Measurements from ENCODE around the gene TEX48.

The TEX48 gene

GRCh38 chr9:114662081-114662989 lies 19.7 kb downstream of the TEX48 start:
- Histone ChIP-seq H3K27ac (ENCODE audit: low read depth, low read length) (no peak overlapping the region), H3K4me1 (ENCODE audit: insufficient read depth, low read length) (no peaks in the 10 kb centered on the region), H3K27me3 (ENCODE audit: control insufficient read depth in 1 of 2, insufficient read depth in 2 of 2, low read length in 2 of 2) (no peaks in the 10 kb centered on the region), H3K9ac (ENCODE audit: low read length) (no peak overlapping the region), H3K36me3 (ENCODE audit: insufficient read depth, low read length) (no peaks in the 10 kb centered on the region), H3K4me3 (ENCODE audit: low read depth in 1 of 2, low read length in 2 of 2) (no peak overlapping the region), H3K9me3 (ENCODE audit: low read length) (no peaks in the 10 kb centered on the region)

DNA sequence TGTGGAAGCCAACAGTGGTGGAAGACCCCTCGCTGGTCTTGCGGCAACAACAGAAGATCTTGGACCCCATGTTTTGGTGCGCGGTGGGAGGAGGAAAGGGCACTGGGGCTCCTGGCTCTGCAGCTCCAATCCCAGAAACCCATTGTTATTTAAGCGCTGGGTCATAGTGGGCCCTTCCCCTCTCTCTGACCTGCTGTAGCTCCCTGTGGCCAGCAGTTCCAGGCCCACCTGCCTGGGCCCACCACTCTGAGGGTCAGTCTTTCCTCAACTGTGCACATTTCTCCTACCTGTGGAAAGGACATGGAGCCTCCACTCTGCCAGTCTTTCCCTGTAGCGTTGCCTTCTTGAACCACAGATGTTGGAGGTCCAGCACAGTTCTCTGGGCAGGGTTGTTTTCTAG lies 24.3 kb downstream of the TEX48 start, which contains the start of gene TEX53:
Gene TEX53 (minus strand): TSS at position 101 of the 400 bp plus-strand sequence. CDS start 31 bp downstream, at position 70.
- Histone ChIP-seq H3K4me1 (ENCODE audit: insufficient read depth, low read length) (peaks cover 7% of the 10 kb centered on the region), H3K9me3 (ENCODE audit: low read length) (no peaks in the 10 kb centered on the region), H3K36me3 (ENCODE audit: insufficient read depth, low read length) (no peaks in the 10 kb centered on the region), H3K27ac (ENCODE audit: low read depth, low read length) (no peak within 1 kb of the TSS), H3K9ac (ENCODE audit: low read length) (no peak within 1 kb of the TSS), H3K4me3 (ENCODE audit: low read depth in 1 of 2, low read length in 2 of 2) (no peak within 1 kb of the TSS), H3K27me3 (ENCODE audit: control insufficient read depth in 1 of 2, insufficient read depth in 2 of 2, low read length in 2 of 2) (no peaks in the 10 kb centered on the region)

GRCh38 chr9:114656301-114656700 lies 25.7 kb downstream of the TEX48 start:
- Histone ChIP-seq H3K9me3 (ENCODE audit: low read length) (no peaks in the 10 kb centered on the region), H3K4me3 (ENCODE audit: low read depth in 1 of 2, low read length in 2 of 2) (no peak overlapping the region), H3K4me1 (ENCODE audit: insufficient read depth, low read length) (peaks cover 7% of the 10 kb centered on the region), H3K36me3 (ENCODE audit: insufficient read depth, low read length) (no peaks in the 10 kb centered on the region), H3K9ac (ENCODE audit: low read length) (no peak overlapping the region), H3K27me3 (ENCODE audit: control insufficient read depth in 1 of 2, insufficient read depth in 2 of 2, low read length in 2 of 2) (no peaks in the 10 kb centered on the region), H3K27ac (ENCODE audit: low read depth, low read length) (no peak overlapping the region)

DNA sequence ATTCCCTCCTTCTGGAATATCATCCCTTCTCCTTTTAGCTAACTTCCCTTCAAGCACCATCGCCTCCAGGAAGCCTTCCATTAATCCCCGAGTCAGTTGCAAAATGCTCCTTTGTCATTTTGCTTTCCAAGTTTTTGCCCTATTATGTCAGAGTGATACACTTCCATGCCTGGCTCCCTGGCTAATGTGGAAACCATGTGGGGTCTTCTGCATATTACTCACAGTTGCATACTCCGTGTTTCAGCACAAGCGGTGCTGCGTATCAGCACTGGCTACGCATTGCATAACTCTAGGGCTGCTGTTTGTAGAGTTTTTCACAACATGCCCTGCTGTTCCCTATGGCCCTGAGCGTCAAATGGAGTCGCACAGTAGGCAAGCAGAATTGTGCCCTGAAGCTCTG lies 26.3 kb downstream of the TEX48 start:
- Histone ChIP-seq H3K4me3 (ENCODE audit: low read depth in 1 of 2, low read length in 2 of 2) (no peak overlapping the region), H3K36me3 (ENCODE audit: insufficient read depth, low read length) (no peaks in the 10 kb centered on the region), H3K4me1 (ENCODE audit: insufficient read depth, low read length) (peaks cover 7% of the 10 kb centered on the region), H3K27ac (ENCODE audit: low read depth, low read length) (no peak overlapping the region), H3K9ac (ENCODE audit: low read length) (no peak overlapping the region), H3K27me3 (ENCODE audit: control insufficient read depth in 1 of 2, insufficient read depth in 2 of 2, low read length in 2 of 2) (no peaks in the 10 kb centered on the region), H3K9me3 (ENCODE audit: low read length) (no peaks in the 10 kb centered on the region)

DNA sequence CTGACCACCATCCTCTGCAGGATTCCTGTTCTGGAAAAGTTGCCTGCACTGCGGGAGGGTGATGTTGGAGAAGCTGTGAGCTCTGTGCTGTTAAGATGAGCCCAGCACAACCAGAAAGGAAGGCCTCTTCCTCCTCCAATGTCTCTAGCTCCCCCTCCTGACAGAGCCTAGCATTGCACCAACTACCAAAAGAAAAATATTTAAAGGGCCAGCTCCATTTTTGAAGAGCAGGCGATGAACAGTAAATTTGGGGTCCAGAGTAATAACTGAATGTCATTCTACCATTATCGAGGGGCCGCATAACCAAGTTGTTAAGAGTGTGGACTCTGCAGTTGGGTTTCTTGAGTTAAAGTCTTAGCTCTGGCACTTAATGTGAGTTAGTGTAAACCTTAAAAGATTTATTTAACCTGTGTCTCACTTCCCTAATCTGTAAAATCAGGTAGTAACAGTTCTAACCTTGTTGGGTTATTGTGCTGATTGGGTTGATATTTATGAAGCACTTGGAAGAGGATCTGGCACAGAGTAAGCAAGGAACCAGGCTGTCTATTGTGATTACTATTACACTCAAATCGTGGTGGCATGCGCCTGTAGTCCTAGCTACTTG lies 28.3 kb downstream of the TEX48 start:
- Histone ChIP-seq H3K9me3 (ENCODE audit: low read length) (no peaks in the 10 kb centered on the region), H3K4me3 (ENCODE audit: low read depth in 1 of 2, low read length in 2 of 2) (no peak overlapping the region), H3K27ac (ENCODE audit: low read depth, low read length) (no peak overlapping the region), H3K27me3 (ENCODE audit: control insufficient read depth in 1 of 2, insufficient read depth in 2 of 2, low read length in 2 of 2) (no peaks in the 10 kb centered on the region), H3K9ac (ENCODE audit: low read length) (no peak overlapping the region), H3K36me3 (ENCODE audit: insufficient read depth, low read length) (no peaks in the 10 kb centered on the region), H3K4me1 (ENCODE audit: insufficient read depth, low read length) (peaks cover 7% of the 10 kb centered on the region)

DNA sequence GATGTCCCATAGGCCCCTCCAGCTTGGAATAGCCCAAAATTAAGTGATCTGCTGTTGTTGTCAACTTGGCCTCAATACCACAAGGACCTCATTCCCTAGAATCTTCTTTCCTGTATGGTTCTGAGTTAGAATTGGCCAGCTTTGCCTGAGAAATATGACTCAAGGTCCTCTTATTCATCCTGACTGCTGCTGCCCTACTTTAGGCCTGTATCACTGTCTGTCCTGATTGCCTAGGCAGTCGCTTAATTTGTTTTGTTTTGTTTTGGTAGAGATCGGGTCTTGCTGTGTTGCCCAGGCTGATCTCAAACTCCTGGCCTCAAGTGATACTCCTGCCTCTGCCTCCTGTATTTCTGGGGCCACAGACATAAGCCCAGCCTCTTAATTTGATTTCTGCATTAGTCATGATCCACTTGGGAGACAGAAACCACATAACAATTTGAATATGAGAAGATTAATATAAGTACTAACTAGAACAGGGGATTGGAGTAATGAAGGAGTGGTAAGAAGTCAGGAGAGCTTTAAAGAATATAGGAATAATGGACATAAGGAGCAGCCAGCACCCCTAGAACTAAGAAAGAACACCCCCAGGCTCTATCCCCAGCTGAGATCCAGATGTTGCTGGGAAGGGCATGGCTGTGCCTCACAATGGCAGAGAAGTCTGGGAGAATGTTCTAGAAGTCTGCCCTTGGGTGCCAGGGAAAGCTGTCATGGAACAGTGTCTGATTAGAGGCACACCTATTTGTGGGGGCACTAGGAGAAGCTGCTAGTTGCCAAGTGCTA lies 29.0 kb downstream of the TEX48 start:
- Histone ChIP-seq H3K9ac (ENCODE audit: low read length) (no peak overlapping the region), H3K36me3 (ENCODE audit: insufficient read depth, low read length) (no peaks in the 10 kb centered on the region)

DNA sequence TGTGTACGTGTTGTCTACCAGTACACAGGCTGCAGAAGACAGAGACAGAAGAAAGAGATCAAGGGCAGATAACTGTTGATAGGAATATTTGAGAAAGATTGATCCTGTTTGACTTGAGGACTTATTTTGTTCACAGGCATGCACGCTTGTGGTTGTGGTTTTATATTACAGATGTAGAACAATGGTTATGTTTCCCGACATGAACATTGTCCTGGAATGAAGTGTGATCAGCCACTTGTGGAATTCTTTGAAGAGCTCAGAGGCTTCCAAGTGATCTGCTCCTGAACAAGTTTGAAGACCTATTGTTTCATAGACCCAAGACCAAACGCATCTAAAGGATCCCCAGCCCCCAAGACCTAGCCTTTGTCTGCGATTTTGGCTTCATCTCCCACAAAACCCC lies 38.1 kb downstream of the TEX48 start:
- peaks cover 36% of the 10 kb centered on the region for H3K36me3 ChIP-seq (ENCODE audit: insufficient read depth, low read length)
- no peak overlapping the region for H3K4me3 ChIP-seq (ENCODE audit: low read depth in 1 of 2, low read length in 2 of 2)
- no peak overlapping the region for H3K27ac ChIP-seq (ENCODE audit: low read depth, low read length)
- H3K4me1 ChIP-seq (ENCODE audit: insufficient read depth, low read length): no peaks in the 10 kb centered on the region
- H3K9me3 ChIP-seq (ENCODE audit: low read length): no peaks in the 10 kb centered on the region
- H3K9ac ChIP-seq (ENCODE audit: low read length): no peak overlapping the region
- H3K27me3 ChIP-seq (ENCODE audit: control insufficient read depth in 1 of 2, insufficient read depth in 2 of 2, low read length in 2 of 2): no peaks in the 10 kb centered on the region

More for the DNA sequence above, 29.0 kb downstream of the TEX48 start:
- H3K9me3 ChIP-seq (ENCODE audit: low read length): no peaks in the 10 kb centered on the region
- no peak overlapping the region for H3K27ac ChIP-seq (ENCODE audit: low read depth, low read length)
- peaks cover 7% of the 10 kb centered on the region for H3K4me1 ChIP-seq (ENCODE audit: insufficient read depth, low read length)
- no peak overlapping the region for H3K4me3 ChIP-seq (ENCODE audit: low read depth in 1 of 2, low read length in 2 of 2)
- H3K27me3 ChIP-seq (ENCODE audit: control insufficient read depth in 1 of 2, insufficient read depth in 2 of 2, low read length in 2 of 2): no peaks in the 10 kb centered on the region

DNA sequence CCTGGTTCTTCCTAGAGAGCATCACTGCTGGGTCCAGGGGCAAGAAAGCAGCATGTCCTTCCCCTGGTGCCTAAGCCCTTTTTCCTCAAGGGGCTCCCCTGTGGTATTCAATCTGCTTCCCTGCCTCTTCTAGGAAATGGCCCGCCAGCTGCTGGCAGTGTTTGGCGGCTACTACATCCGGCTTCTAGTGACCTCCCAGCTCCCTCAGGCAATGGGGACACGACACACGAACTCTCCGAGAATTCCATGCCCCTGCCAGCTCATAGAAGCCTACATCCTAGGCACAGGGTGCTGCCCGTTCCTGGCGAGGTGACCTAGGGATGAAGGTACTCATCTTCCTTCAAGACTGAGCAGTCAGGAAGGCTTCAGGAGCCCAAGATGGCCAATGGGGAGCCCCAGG lies 39.0 kb downstream of the TEX48 start:
- H3K4me3 ChIP-seq (ENCODE audit: low read depth in 1 of 2, low read length in 2 of 2): no peak overlapping the region
- no peaks in the 10 kb centered on the region for H3K4me1 ChIP-seq (ENCODE audit: insufficient read depth, low read length)
- no peaks in the 10 kb centered on the region for H3K27me3 ChIP-seq (ENCODE audit: control insufficient read depth in 1 of 2, insufficient read depth in 2 of 2, low read length in 2 of 2)
- H3K9me3 ChIP-seq (ENCODE audit: low read length): no peaks in the 10 kb centered on the region
- H3K27ac ChIP-seq (ENCODE audit: low read depth, low read length): no peak overlapping the region
- peaks cover 41% of the 10 kb centered on the region for H3K36me3 ChIP-seq (ENCODE audit: insufficient read depth, low read length)
- no peak overlapping the region for H3K9ac ChIP-seq (ENCODE audit: low read length)

DNA sequence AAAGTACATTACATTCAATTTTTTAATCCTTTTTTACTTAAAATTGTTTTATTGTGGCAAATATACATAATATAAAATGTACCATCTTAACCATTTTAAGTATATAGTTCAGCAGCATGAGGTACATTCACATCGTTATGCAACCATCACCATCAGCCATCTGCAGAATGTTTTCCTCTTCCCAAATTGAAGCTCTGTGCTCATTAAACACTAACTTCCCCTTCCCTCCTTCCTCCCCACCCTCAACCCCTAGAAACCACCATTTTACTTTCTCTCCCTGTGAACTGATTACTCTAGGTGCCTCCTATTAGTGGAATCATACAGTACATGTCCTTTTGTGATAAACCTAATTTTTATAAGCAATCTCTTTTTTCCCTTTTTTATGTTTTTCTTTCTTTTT lies 40.0 kb downstream of the TEX48 start:
- Histone ChIP-seq H3K4me3 (ENCODE audit: low read depth in 1 of 2, low read length in 2 of 2) (no peak overlapping the region), H3K36me3 (ENCODE audit: insufficient read depth, low read length) (peaks cover 43% of the 10 kb centered on the region), H3K4me1 (ENCODE audit: insufficient read depth, low read length) (no peaks in the 10 kb centered on the region), H3K27me3 (ENCODE audit: control insufficient read depth in 1 of 2, insufficient read depth in 2 of 2, low read length in 2 of 2) (no peaks in the 10 kb centered on the region), H3K9me3 (ENCODE audit: low read length) (no peaks in the 10 kb centered on the region), H3K27ac (ENCODE audit: low read depth, low read length) (no peak overlapping the region), H3K9ac (ENCODE audit: low read length) (no peak overlapping the region)

- Histone ChIP-seq H3K27me3 (ENCODE audit: control insufficient read depth in 1 of 2, insufficient read depth in 2 of 2, low read length in 2 of 2) (no peaks in the 10 kb centered on the region), H3K4me1 (ENCODE audit: insufficient read depth, low read length) (no peaks in the 10 kb centered on the region), H3K4me3 (ENCODE audit: low read depth in 1 of 2, low read length in 2 of 2) (no peak overlapping the region), H3K9ac (ENCODE audit: low read length) (no peak overlapping the region), H3K36me3 (ENCODE audit: insufficient read depth, low read length) (peaks cover 45% of the 10 kb centered on the region), H3K27ac (ENCODE audit: low read depth, low read length) (no peak overlapping the region), H3K9me3 (ENCODE audit: low read length) (no peaks in the 10 kb centered on the region)
Observed at GRCh38 chr9:114638404-114638803, 43.6 kb downstream of the TEX48 start.

- peaks cover 65% of the 10 kb centered on the region for H3K36me3 ChIP-seq (ENCODE audit: insufficient read depth, low read length)
Observed at GRCh38 chr9:114634387-114634786, 47.6 kb downstream of the TEX48 start.

More at GRCh38 chr9:114634387-114634786, 47.6 kb downstream of the TEX48 start:
- Histone ChIP-seq H3K27me3 (ENCODE audit: control insufficient read depth in 1 of 2, insufficient read depth in 2 of 2, low read length in 2 of 2) (no peaks in the 10 kb centered on the region), H3K9me3 (ENCODE audit: low read length) (no peaks in the 10 kb centered on the region), H3K9ac (ENCODE audit: low read length) (no peak overlapping the region), H3K27ac (ENCODE audit: low read depth, low read length) (no peak overlapping the region), H3K4me1 (ENCODE audit: insufficient read depth, low read length) (no peaks in the 10 kb centered on the region), H3K4me3 (ENCODE audit: low read depth in 1 of 2, low read length in 2 of 2) (no peak overlapping the region)

All from muscle layer of colon (tissue), 2 donors.